Fibroblast of lung (primary cell): ENCODE data around the gene MFN1. TPM values are rescaled to one million over a fixed set of nuclear protein-coding genes. Genes with fewer than 3 reads are reported as not detected.

Source experiments
- DNase-seq, 2 donors: peaks; one replicate each; pipeline versions ENCODE4 v3.0.0 to v3.0.0-alpha.2; 2010; ENCODE audit warnings: low read depth in 2 of 2
- H2AFZ ChIP-seq: 2 replicates; pipeline ENCODE4 v1.5.1; 2012; ENCODE audit warnings: low read length, control low read depth, inconsistent platforms
- H3K27ac ChIP-seq: 2 replicates; pipeline ENCODE4 v1.5.1; 2011; ENCODE audit warnings: low read length, control low read depth; ENCODE audit not compliant: insufficient read depth
- H3K27me3 ChIP-seq: 2 replicates; pipeline ENCODE4 v1.5.1; 2011; ENCODE audit warnings: mild to moderate bottlenecking, low read length; ENCODE audit not compliant: control insufficient read depth, insufficient read depth
- H3K36me3 ChIP-seq: 2 replicates; pipeline ENCODE4 v1.5.1; 2011; ENCODE audit warnings: low read length; ENCODE audit not compliant: control insufficient read depth, insufficient read depth
- H3K4me1 ChIP-seq: 2 replicates; pipeline ENCODE4 v1.5.1; 2011; ENCODE audit warnings: low read length; ENCODE audit not compliant: control insufficient read depth, insufficient read depth; ENCODE audit errors: extremely low read depth
- H3K4me2 ChIP-seq: 2 replicates; pipeline ENCODE4 v1.5.1; 2011; ENCODE audit warnings: low read length, control low read depth; ENCODE audit not compliant: insufficient read depth; ENCODE audit errors: extremely low read depth
- H3K4me3 ChIP-seq, 4 experiments: fragments of 200-600 bp in 1 of 4; sonication (generic) in 1 of 4; replicated peaks in 1 of 4; 2 replicates each; pipeline ENCODE4 v1.5.1; 2011 to 2016; ENCODE audit warnings: low read length in 4 of 4, low read depth in 3 of 4, mild to moderate bottlenecking in 3 of 4, control low read depth in 2 of 4, inconsistent platforms in 1 of 4, mixed read lengths in 1 of 4; ENCODE audit not compliant: insufficient read depth in 1 of 4; ENCODE audit errors: control extremely low read depth in 1 of 4
- H3K79me2 ChIP-seq: 2 replicates; pipeline ENCODE4 v1.5.1; 2012; ENCODE audit warnings: mild to moderate bottlenecking, low read length, inconsistent platforms; ENCODE audit not compliant: control insufficient read depth, insufficient read depth
- H3K9ac ChIP-seq: 2 replicates; pipeline ENCODE4 v1.5.1; 2011; ENCODE audit warnings: mild to moderate bottlenecking, low read length, control low read depth; ENCODE audit not compliant: insufficient read depth
- H3K9me3 ChIP-seq: 2 replicates; pipeline ENCODE4 v1.5.1; 2012; ENCODE audit warnings: low read depth, low read length; ENCODE audit not compliant: control insufficient read depth, insufficient read depth
- H4K20me1 ChIP-seq: 2 replicates; pipeline ENCODE4 v1.5.1; 2011; ENCODE audit warnings: low read length; ENCODE audit not compliant: control insufficient read depth, insufficient read depth; ENCODE audit errors: extremely low read depth
- CTCF ChIP-seq, 2 donors: IDR thresholded peaks in 1 of 2; conservative IDR thresholded peaks in 1 of 2; 1 replicate in 1 of 2; 2 replicates in 1 of 2; pipeline ENCODE4 v1.5.1; 2011 to 2012; ENCODE audit warnings: low read length in 2 of 2, control low read depth in 1 of 2, inconsistent platforms in 1 of 2, low read depth in 1 of 2, mild to moderate bottlenecking in 1 of 2
- EZH2 ChIP-seq: IDR thresholded peaks from 2 replicates; pipeline ENCODE4 v1.5.1; 2012; ENCODE audit warnings: low read length, control low read depth, mild to moderate bottlenecking; ENCODE audit errors: missing control alignments
- polyA plus RNA-seq, 2 donors: library from polyadenylated mRNA; depleted of rRNA in 1 of 2; stranded (reverse) in 1 of 2; unstranded in 1 of 2; fragments of >200 nt; gene quantifications; 2 replicates each; pipeline ENCODE4 v1.2.1, GENCODE V29; 2011 to 2012; ENCODE audit warnings: missing spikeins in 1 of 2
- total RNA-seq: library from RNA; depleted of rRNA; stranded (reverse); fragments of >200 nt; gene quantifications from 2 replicates; pipeline ENCODE4 v1.2.1, GENCODE V29; 2014

Gene MFN1
- total and polyA plus RNA-seq, 2 donors (not counting 1 experiment from before 2014, with no cell fraction given): 48.1 to 52.8 TPM

GRCh38 chr3:179299999-179300613 is 47.4 kb upstream of the MFN1 start:
- H3K27ac ChIP-seq: no peak overlapping the region
- no peak overlapping the region for H3K9ac ChIP-seq
- H3K4me1 ChIP-seq: no peaks in the 10 kb centered on the region
- TF ChIP-seq EZH2 (no peak), CTCF (conservative IDR thresholded peaks at IDR 0.05 in 1 of 2, IDR thresholded peaks at IDR 0.05 in 1 of 2; ENCODE audit: low read depth in 1 of 2, low read length in 2 of 2) (no peak)
- H3K79me2 ChIP-seq: no peaks in the 10 kb centered on the region
- H3K9me3 ChIP-seq: no peaks in the 10 kb centered on the region
- no peak for DNase-seq
- no peak overlapping the region for H2AFZ ChIP-seq
- no peaks in the 10 kb centered on the region for H3K27me3 ChIP-seq
- no peak overlapping the region for H3K4me3 ChIP-seq
- H3K36me3 ChIP-seq: no peaks in the 10 kb centered on the region
- H3K4me2 ChIP-seq: no peak overlapping the region
- no peaks in the 10 kb centered on the region for H4K20me1 ChIP-seq

DNA sequence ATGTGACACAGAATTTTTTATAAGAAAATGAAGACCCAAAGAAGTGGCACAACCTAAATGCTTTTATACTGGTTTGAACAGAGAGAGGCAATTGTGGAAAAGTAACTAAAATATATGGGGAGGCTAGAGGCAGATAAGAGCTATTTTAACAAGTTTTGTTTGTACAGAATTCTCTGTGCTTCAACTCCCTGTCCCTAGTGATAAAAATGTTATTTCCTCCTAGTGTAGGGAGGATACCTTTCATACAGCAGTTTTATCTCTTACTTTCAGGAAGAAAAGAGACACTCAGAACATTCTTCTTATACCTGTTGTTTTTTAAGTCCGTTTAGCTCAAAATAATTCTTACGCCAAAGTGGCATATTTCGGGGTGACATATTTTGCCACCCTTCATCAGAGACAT is 45.9 kb upstream of the MFN1 start:
- H3K9me3 ChIP-seq: no peaks in the 10 kb centered on the region

GRCh38 chr3:179302111-179302510 is 45.4 kb upstream of the MFN1 start:
- Histone ChIP-seq H3K9me3 (no peaks in the 10 kb centered on the region), H3K9ac (no peak overlapping the region), H3K27me3 (no peaks in the 10 kb centered on the region), H3K36me3 (no peaks in the 10 kb centered on the region), H3K4me1 (no peaks in the 10 kb centered on the region), H3K4me3 (no peak overlapping the region), H2AFZ (no peak overlapping the region), H3K79me2 (no peaks in the 10 kb centered on the region), H3K4me2 (no peak overlapping the region), H4K20me1 (no peaks in the 10 kb centered on the region), H3K27ac (no peak overlapping the region)
- no peak for DNase-seq
- TF ChIP-seq CTCF (conservative IDR thresholded peaks at IDR 0.05 in 1 of 2, IDR thresholded peaks at IDR 0.05 in 1 of 2; ENCODE audit: low read depth in 1 of 2, low read length in 2 of 2): no peak
- no peak for TF ChIP-seq EZH2

More for the DNA sequence above, 45.9 kb upstream of the MFN1 start:
- Histone ChIP-seq H3K36me3 (no peaks in the 10 kb centered on the region), H3K27ac (no peak overlapping the region), H3K27me3 (no peaks in the 10 kb centered on the region), H3K4me2 (no peak overlapping the region), H2AFZ (no peak overlapping the region), H3K79me2 (no peaks in the 10 kb centered on the region), H4K20me1 (no peaks in the 10 kb centered on the region), H3K9ac (no peak overlapping the region), H3K4me1 (no peaks in the 10 kb centered on the region), H3K4me3 (no peak overlapping the region)
- TF ChIP-seq EZH2: no peak
- TF ChIP-seq CTCF (conservative IDR thresholded peaks at IDR 0.05 in 1 of 2, IDR thresholded peaks at IDR 0.05 in 1 of 2; ENCODE audit: low read depth in 1 of 2, low read length in 2 of 2): no peak
- DNase-seq: no peak
